ENCODE measurements around the gene FUS.

- TF ChIP-seq POLR2AphosphoS5 (IDR thresholded peaks at IDR 0.05; ENCODE audit: low read depth) (no peak), CTCF (conservative IDR thresholded peaks at IDR 0.05; ENCODE audit: low read depth in 2 of 2) (no peak), CREB1 (CRISPR knock-in tag; IDR thresholded peaks at IDR 0.05; ENCODE audit: low read depth) (no peak)
These were observed 29.7 kb upstream of the FUS start, which contains the start of gene PRSS36 for GRCh38 chr16:31149894-31150890.
